GM12878 (cell line): Measurements from ENCODE around the gene KLK12. TPM values are rescaled to one million over a fixed set of nuclear protein-coding genes. Genes with fewer than 3 reads are reported as not detected.

ENCODE experiments used
- ATAC-seq: fragments of 200-7000 bp; cut with Tn5 transposase; 3 replicates; pipeline ENCODE4 v1.9.1; 2020; ENCODE audit warnings: mild to moderate bottlenecking, moderate library complexity
- BruUV-seq: library from RNA; stranded (reverse); fragments of 400-500 nt; replicated peaks from 2 replicates; lab custom pipeline; 2021; lab: Mats Ljungman, UMichigan
- CTCF ChIA-PET: fragments of 300-600 bp; sonication (Branson Sonifier 250); formaldehyde crosslinking; extraction: SDS; loops from one replicate; lab custom pipeline; 2021; ENCODE audit warnings: inconsistent platforms; lab: Yijun Ruan, JAX
- POLR2A ChIA-PET: fragments of 350-600 bp; formaldehyde crosslinking; extraction: SDS; loops from one replicate; lab custom pipeline; 2021; ENCODE audit warnings: inconsistent platforms; lab: Charles Lee
- RAD21 ChIA-PET: fragments of 300-600 bp; sonication (Branson Sonifier 250); formaldehyde crosslinking; loops from one replicate; lab custom pipeline; 2023; ENCODE audit warnings: antibody characterized with exemption; ENCODE audit not compliant: unreplicated experiment; lab: Charles Lee
- SMC1A ChIA-PET: fragments of 300-600 bp; sonication (Branson Sonifier 250); formaldehyde crosslinking; loops from one replicate; lab custom pipeline; 2023; ENCODE audit not compliant: unreplicated experiment, uncharacterized antibody; lab: Charles Lee
- DNase-seq: peaks from one replicate; pipeline ENCODE4 v3.0.0-alpha.2; 2011; ENCODE audit warnings: low read depth, low spot score
- FAIRE-seq: peaks from 3 replicates; lab custom pipeline; 2011; peaks lifted over from hg19 to GRCh38; lab: Jason Lieb, UNC
- H2AFZ ChIP-seq: 2 replicates; pipeline ENCODE4 v1.6.0; 2011; ENCODE audit warnings: low read depth, low read length, control low read depth; ENCODE audit not compliant: control insufficient read depth
- H3K27ac ChIP-seq: 2 replicates; pipeline ENCODE4 v1.5.1; 2011; ENCODE audit warnings: control low read depth; ENCODE audit not compliant: control insufficient read depth, insufficient read depth
- H3K27me3 ChIP-seq, 2 experiments: replicated peaks in 1 of 2; 2 replicates each; pipeline versions ENCODE4 v1.6.0 to v1.6.1; 2011; ENCODE audit warnings: low read length in 1 of 2; ENCODE audit not compliant: control insufficient read depth in 2 of 2, insufficient read depth in 2 of 2
- H3K36me3 ChIP-seq, 2 experiments: 2 replicates each; pipeline ENCODE4 v1.5.1; 2011; ENCODE audit warnings: low read length in 1 of 2; ENCODE audit not compliant: control insufficient read depth in 2 of 2, insufficient read depth in 2 of 2
- H3K4me1 ChIP-seq: 2 replicates; pipeline ENCODE4 v1.6.1; 2011; ENCODE audit warnings: mild to moderate bottlenecking, low read length, moderate library complexity, mixed read lengths; ENCODE audit not compliant: control insufficient read depth, insufficient read depth
- H3K4me2 ChIP-seq: 2 replicates; pipeline ENCODE4 v1.6.0; 2011; ENCODE audit warnings: control low read depth; ENCODE audit not compliant: control insufficient read depth, insufficient read depth
- H3K4me3 ChIP-seq: fragments of 200-600 bp; sonication (generic); 2 replicates; pipeline ENCODE4 v1.5.1; 2016
- H3K79me2 ChIP-seq: 2 replicates; pipeline ENCODE4 v1.6.0; 2011; ENCODE audit warnings: low read length; ENCODE audit not compliant: control insufficient read depth, insufficient read depth
- H3K9ac ChIP-seq: 2 replicates; pipeline ENCODE4 v1.8.0; 2011; ENCODE audit warnings: low read length, control low read depth, mixed read lengths; ENCODE audit not compliant: control insufficient read depth, insufficient read depth
- H3K9me3 ChIP-seq: replicated peaks from 3 replicates; pipeline ENCODE4 v1.5.1; 2011; ENCODE audit warnings: mild to moderate bottlenecking, low read length; ENCODE audit not compliant: control insufficient read depth, insufficient read depth
- H4K20me1 ChIP-seq: 2 replicates; pipeline ENCODE4 v1.6.0; 2011; ENCODE audit not compliant: control insufficient read depth, insufficient read depth
- E2F8 ChIP-seq: fragments of 450-650 bp; IDR thresholded peaks from 2 replicates; pipeline ENCODE4 v1.6.1; 2018; ENCODE audit warnings: mild to moderate bottlenecking, low read depth, moderate library complexity; ENCODE audit not compliant: partially characterized antibody
- EGR1 ChIP-seq, 2 experiments: IDR thresholded peaks; 1 replicate in 1 of 2; 2 replicates in 1 of 2; pipeline ENCODE4 v1.6.1; 2011 to 2012; ENCODE audit warnings: low read depth in 2 of 2, low read length in 2 of 2, borderline replicate concordance in 1 of 2, mild to moderate bottlenecking in 1 of 2, moderate library complexity in 1 of 2
- FOXK2 ChIP-seq: fragments of 450-650 bp; IDR thresholded peaks from 2 replicates; pipeline ENCODE4 v1.6.1; 2017; ENCODE audit warnings: mild to moderate bottlenecking, moderate library complexity
- FOXM1 ChIP-seq: IDR thresholded peaks from 2 replicates; pipeline ENCODE4 v1.6.1; 2012; ENCODE audit warnings: low read depth, mild to moderate bottlenecking, inconsistent platforms, low read length, moderate library complexity
- GABPA ChIP-seq: IDR thresholded peaks from 2 replicates; pipeline ENCODE4 v1.6.1; 2014; ENCODE audit warnings: antibody characterized with exemption, low read depth, mild to moderate bottlenecking, inconsistent platforms
- HDGF ChIP-seq: fragments of 450-650 bp; IDR thresholded peaks from 2 replicates; pipeline ENCODE4 v1.6.1; 2016; ENCODE audit warnings: antibody characterized with exemption
- JUNB ChIP-seq: IDR thresholded peaks from 2 replicates; pipeline ENCODE4 v1.6.1; 2016; ENCODE audit warnings: antibody characterized with exemption, mild to moderate bottlenecking
- KDM1A ChIP-seq: fragments of 200-600 bp; sonication (generic); IDR thresholded peaks from 2 replicates; pipeline ENCODE4 v1.6.1; 2016; ENCODE audit warnings: borderline replicate concordance
- MTA2 ChIP-seq: fragments of 450-650 bp; IDR thresholded peaks from 2 replicates; pipeline ENCODE4 v1.6.1; 2016; ENCODE audit warnings: low read depth, mild to moderate bottlenecking, moderate library complexity
- PML ChIP-seq: IDR thresholded peaks from 2 replicates; pipeline ENCODE4 v1.6.1; 2012; ENCODE audit warnings: low read length, inconsistent platforms
- RELB ChIP-seq: fragments of 450-650 bp; IDR thresholded peaks from 2 replicates; pipeline ENCODE4 v1.6.1; 2017; ENCODE audit warnings: low read depth, mild to moderate bottlenecking, moderate library complexity
- SIN3A ChIP-seq: IDR thresholded peaks from 2 replicates; pipeline ENCODE4 v1.6.1; 2012; ENCODE audit warnings: low read depth, low read length, improper control_type of control experiment
- SMAD1 ChIP-seq: fragments of 450-650 bp; IDR thresholded peaks from 2 replicates; pipeline ENCODE4 v1.6.1; 2018; ENCODE audit warnings: mild to moderate bottlenecking, low read depth; ENCODE audit not compliant: partially characterized antibody
- ZZZ3 ChIP-seq: IDR thresholded peaks from 2 replicates; pipeline ENCODE4 v1.6.1; 2011; ENCODE audit warnings: low read depth; ENCODE audit not compliant: control insufficient read depth, insufficient read length
- WGBS: methylation state at CpG from one replicate; pipeline ENCODE4 v1.1.6; 2016; ENCODE audit warnings: low lambda C conversion rate; ENCODE audit not compliant: insufficient replicate concordance, insufficient coverage; ENCODE audit errors: missing lambda C conversion rate; 5-methylcytosine and 5-hydroxymethylcytosine counted together
- in situ Hi-C: fragments of 300-500 bp; cut with MboI; formaldehyde crosslinking; loops from 9 replicates; pipeline ENCODE4 v1.14.3; 2018; ENCODE audit warnings: mixed read lengths
- intact Hi-C: fragments of 100-400 bp; cut with micrococcal nuclease; formaldehyde crosslinking; loops from one replicate; pipeline ENCODE4 v1.14.2; 2022; ENCODE audit not compliant: unreplicated experiment
- polyA plus RNA-seq, 11 experiments: library from polyadenylated mRNA; depleted of rRNA in 4 of 11; unstranded in 6 of 11; stranded (reverse) in 5 of 11; fragments of >200 nt; fragmentation: Nextera tagmentation in 4 of 11; fragmentation: Illumina TruSeq in 1 of 11; extraction: Ambion mirVana in 4 of 11; extraction: Trizol in 1 of 11; gene quantifications; 1 replicate in 1 of 11; 2 replicates in 10 of 11; pipeline versions ENCODE4 v1.2.1 to v1.2.3, GENCODE V29; 2011 to 2016; ENCODE audit warnings: inconsistent platforms in 2 of 11, missing spikeins in 2 of 11, low read depth in 1 of 11
- total RNA-seq, 4 experiments: library from RNA; depleted of rRNA in 3 of 4; stranded (reverse); fragments of >200 nt in 3 of 4; fragmentation: Illumina TruSeq in 1 of 4; extraction: Trizol in 1 of 4; gene quantifications; 2 replicates each; pipeline versions ENCODE4 v1.2.1 to v1.2.3, GENCODE V29; 2013 to 2021

The KLK12 gene
- total and polyA plus RNA-seq, 10 of the 15 experiments (the other 5 are each of a cell fraction or from before 2014, with no cell fraction given): not detected

- ChIA-PET SMC1A (no interaction called here), RAD21 (no interaction called here), CTCF (no interaction called here), POLR2A (no interaction called here)
- TF ChIP-seq RELB: no peak
- TF ChIP-seq EGR1 (IDR thresholded peaks at IDR 0.05; ENCODE audit: borderline replicate concordance in 1 of 2, low read depth in 2 of 2, low read length in 2 of 2): peak in 1 of 2 experiments; percentile 13; a peak in 1 of 3 replicates
- WGBS: 43% methylated on average over 17 of the region's 38 CpGs
- no peak for ATAC-seq
- intact Hi-C loops: no loop called here
- no peaks in the 10 kb centered on the region for H3K4me1 ChIP-seq
- H3K27me3 ChIP-seq: no peaks in the 10 kb centered on the region; a peak in 1 of 4 replicates
- H3K9ac ChIP-seq: no peak within 1 kb of the TSS
- in situ Hi-C loops: no loop called here
- BruUV-seq: no TSS peak
- H3K9me3 ChIP-seq: no peaks in the 10 kb centered on the region
- H3K27ac ChIP-seq: no peak within 1 kb of the TSS
- FAIRE-seq: no peak
- H3K4me3 ChIP-seq: no peak within 1 kb of the TSS
- no peak within 1 kb of the TSS for H3K4me2 ChIP-seq
- no peaks in the 10 kb centered on the region for H4K20me1 ChIP-seq
- no peaks in the 10 kb centered on the region for H3K36me3 ChIP-seq
- no peak within 1 kb of the TSS for H2AFZ ChIP-seq
- H3K79me2 ChIP-seq: no peaks in the 10 kb centered on the region
- DNase-seq: no peak
These were observed 29.9 kb upstream of the KLK12 start, which contains the start of gene KLK13 for GRCh38 chr19:51064534-51065220. Gene KLK13, minus strand, starts transcription at chr19:51065092. Its CDS starts 25 bp downstream, at chr19:51065067.

GRCh38 chr19:51063664-51064063 is 28.9 kb upstream of the KLK12 start:
- no TSS peak for BruUV-seq
- Histone ChIP-seq H2AFZ (no peak overlapping the region), H3K4me2 (no peak overlapping the region), H3K9ac (no peak overlapping the region), H3K27me3 (no peaks in the 10 kb centered on the region; a peak in 1 of 4 replicates), H3K9me3 (no peaks in the 10 kb centered on the region), H3K4me1 (no peaks in the 10 kb centered on the region), H3K27ac (no peak overlapping the region), H3K36me3 (no peaks in the 10 kb centered on the region), H3K4me3 (no peak overlapping the region), H4K20me1 (no peaks in the 10 kb centered on the region), H3K79me2 (no peaks in the 10 kb centered on the region)
- 64% methylated on average over 7 of the region's 7 CpGs for WGBS
- in situ Hi-C loops (no loop called here), intact Hi-C loops (no loop called here)
- FAIRE-seq (no peak), ATAC-seq (no peak), DNase-seq (no peak)
- SMC1A ChIA-PET: no interaction called here
- CTCF ChIA-PET: no interaction called here
- POLR2A ChIA-PET: no interaction called here
- RAD21 ChIA-PET: no interaction called here
- TF ChIP-seq SIN3A (no peak), KDM1A (no peak), FOXK2 (no peak), SMAD1 (no peak), JUNB (no peak), HDGF (no peak), PML (no peak), E2F8 (no peak), MTA2 (no peak), ZZZ3 (no peak), FOXM1 (no peak), GABPA (no peak)
